HFFc6 (cell line): Measurements from ENCODE around the gene PLA2G2D. TPM values are rescaled to one million over a fixed set of nuclear protein-coding genes. Genes with fewer than 3 reads are reported as not detected.

Experiments used
- DNase-seq: peaks from one replicate; pipeline ENCODE4 v3.0.0-alpha.2; 2018
- H3K27ac Mint-ChIP-seq: 2 replicates; pipeline ENCODE4 v1.8.0; 2020; ENCODE audit warnings: mild to moderate bottlenecking, mixed read lengths
- H3K27me3 Mint-ChIP-seq: 2 replicates; pipeline ENCODE4 v1.8.0; 2021; ENCODE audit warnings: mild to moderate bottlenecking, moderate library complexity, mixed read lengths; ENCODE audit not compliant: insufficient read depth
- H3K36me3 Mint-ChIP-seq: 2 replicates; pipeline ENCODE4 v1.8.0; 2021; ENCODE audit warnings: low read depth, mixed read lengths
- H3K4me1 Mint-ChIP-seq: 2 replicates; pipeline ENCODE4 v1.8.0; 2020; ENCODE audit warnings: low read depth, mixed read lengths
- H3K4me3 Mint-ChIP-seq: 2 replicates; pipeline ENCODE4 v1.8.0; 2020; ENCODE audit warnings: mild to moderate bottlenecking, moderate library complexity, mixed read lengths
- H3K9me3 Mint-ChIP-seq: 2 replicates; pipeline ENCODE4 v1.8.0; 2020; ENCODE audit warnings: mild to moderate bottlenecking, mixed read lengths
- CTCF ChIP-seq: fragments of 200-600 bp; sonication (generic); IDR thresholded peaks from 2 replicates; pipeline ENCODE4 v1.5.0; 2021; ENCODE audit warnings: antibody characterized with exemption, mild to moderate bottlenecking
- total RNA-seq, 6 experiments: library from RNA; stranded (reverse); fragmentation: NEBNext Ultra II Directional; extraction: Animal tissue kit (Norgen Biotek cat#: 25700); gene quantifications; 2 replicates in 1 of 6; 3 replicates in 5 of 6; pipeline ENCODE4 v1.2.3, GENCODE V29; 2021

Gene PLA2G2D
- total RNA-seq, 6 experiments from 2014 or later: not detected

- no peak overlapping the region for H3K27ac Mint-ChIP-seq
- H3K4me3 Mint-ChIP-seq: no peak overlapping the region
- H3K36me3 Mint-ChIP-seq: no peaks in the 10 kb centered on the region
- TF ChIP-seq CTCF: no peak
- H3K27me3 Mint-ChIP-seq: peaks cover 37% of the 10 kb centered on the region
- no peaks in the 10 kb centered on the region for H3K4me1 Mint-ChIP-seq
- DNase-seq: no peak
- H3K9me3 Mint-ChIP-seq: no peaks in the 10 kb centered on the region
These were observed 22.4 kb downstream of the PLA2G2D start for GRCh38 chr1:20096840-20097447.

- Mint-ChIP-seq H3K4me1 (no peaks in the 10 kb centered on the region), H3K36me3 (no peaks in the 10 kb centered on the region), H3K4me3 (no peak overlapping the region), H3K9me3 (no peaks in the 10 kb centered on the region), H3K27me3 (peaks cover 42% of the 10 kb centered on the region), H3K27ac (no peak overlapping the region)
- DNase-seq: no peak
- TF ChIP-seq CTCF: no peak
These were observed 23.5 kb downstream of the PLA2G2D start for GRCh38 chr1:20095564-20096434.

GRCh38 chr1:20093940-20094391 lies 25.4 kb downstream of the PLA2G2D start:
- Mint-ChIP-seq H3K9me3 (no peaks in the 10 kb centered on the region), H3K36me3 (no peaks in the 10 kb centered on the region), H3K4me1 (no peaks in the 10 kb centered on the region), H3K4me3 (no peak overlapping the region), H3K27ac (no peak overlapping the region), H3K27me3 (peaks cover 52% of the 10 kb centered on the region)
- TF ChIP-seq CTCF: no peak
- DNase-seq: no peak

- no peak overlapping the region for H3K4me3 Mint-ChIP-seq
- H3K4me1 Mint-ChIP-seq: no peaks in the 10 kb centered on the region
- H3K9me3 Mint-ChIP-seq: no peaks in the 10 kb centered on the region
- no peak overlapping the region for H3K27ac Mint-ChIP-seq
- H3K36me3 Mint-ChIP-seq: no peaks in the 10 kb centered on the region
- peaks cover 52% of the 10 kb centered on the region for H3K27me3 Mint-ChIP-seq
- DNase-seq: no peak
- no peak for TF ChIP-seq CTCF
These were observed 26.0 kb downstream of the PLA2G2D start for GRCh38 chr1:20093303-20093702.

GRCh38 chr1:20090641-20091040 lies 28.7 kb downstream of the PLA2G2D start:
- H3K4me3 Mint-ChIP-seq: no peak overlapping the region
- no peaks in the 10 kb centered on the region for H3K4me1 Mint-ChIP-seq
- no peak overlapping the region for H3K27ac Mint-ChIP-seq
- peaks cover 43% of the 10 kb centered on the region for H3K27me3 Mint-ChIP-seq
- H3K36me3 Mint-ChIP-seq: no peaks in the 10 kb centered on the region
- no peaks in the 10 kb centered on the region for H3K9me3 Mint-ChIP-seq
- TF ChIP-seq CTCF: no peak
- DNase-seq: no peak
